HL-60 (cell line): Measurements from ENCODE around the gene SHISA8.

ENCODE experiments used
- DNase-seq, 2 experiments: peaks; one replicate each; pipeline ENCODE4 v3.0.0-alpha.2; 2010 to 2020; ENCODE audit warnings: low read depth in 1 of 2, low spot score in 1 of 2
- H3K27ac ChIP-seq: fragments of 250-450 bp; sonication (Bioruptor Pico); replicated peaks from 2 replicates; pipeline ENCODE4 v1.5.1; 2020; ENCODE audit warnings: mild to moderate bottlenecking, moderate library complexity
- H3K27me3 ChIP-seq: fragments of 250-450 bp; sonication (Bioruptor Pico); 2 replicates; pipeline ENCODE4 v1.5.1; 2021; ENCODE audit warnings: mild to moderate bottlenecking, moderate library complexity; ENCODE audit not compliant: insufficient read depth, poor library complexity, severe bottlenecking
- H3K4me3 ChIP-seq: replicated peaks from 2 replicates; pipeline ENCODE4 v1.5.1; 2011; ENCODE audit warnings: mild to moderate bottlenecking, control low read depth, low read length; ENCODE audit not compliant: insufficient read depth
- GABPA ChIP-seq: IDR thresholded peaks from 2 replicates; pipeline ENCODE4 v1.6.1; 2012; ENCODE audit warnings: low read depth
- POLR2AphosphoS5 ChIP-seq: IDR thresholded peaks from 2 replicates; pipeline ENCODE4 v1.6.1; 2012; ENCODE audit warnings: low read depth
- REST ChIP-seq: IDR thresholded peaks from 2 replicates; pipeline ENCODE4 v1.6.1; 2012; ENCODE audit warnings: low read depth; ENCODE audit not compliant: insufficient replicate concordance
- SPI1 ChIP-seq: IDR thresholded peaks from 2 replicates; pipeline ENCODE4 v1.6.1; 2012; ENCODE audit warnings: low read depth, mild to moderate bottlenecking, borderline replicate concordance
- TF ChIP-seq, protein P1 (sequence below): IDR thresholded peaks from one replicate; pipeline ENCODE4 v1.5.1; 2011; ENCODE audit warnings: low read length, control low read depth, inconsistent platforms; ENCODE audit not compliant: insufficient read depth

Gene SHISA8

DNA sequence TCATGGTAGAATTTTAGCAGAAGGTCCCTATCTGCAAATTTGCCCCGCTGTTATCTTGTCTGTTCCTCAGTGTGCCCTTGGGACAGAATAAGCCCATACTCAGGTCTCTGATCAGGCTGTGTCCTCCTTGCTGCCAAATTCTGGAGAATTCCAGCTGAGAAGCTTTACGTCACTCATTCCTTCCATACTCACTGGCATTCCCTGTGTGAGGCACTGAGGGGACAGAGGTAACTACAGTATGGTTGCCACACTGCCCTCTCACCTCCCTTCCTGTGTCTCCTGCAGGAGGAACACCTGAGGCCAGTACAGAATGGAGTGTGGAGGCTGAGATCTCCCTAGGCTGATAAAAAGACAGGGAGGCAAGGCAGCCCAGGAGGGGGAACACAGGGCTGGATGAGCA lies 31.5 kb downstream of the SHISA8 start:
- Histone ChIP-seq H3K4me3 (no peak overlapping the region), H3K27ac (no peak overlapping the region), H3K27me3 (no peaks in the 10 kb centered on the region)
- no peak for DNase-seq
- TF ChIP-seq, protein P1, sequence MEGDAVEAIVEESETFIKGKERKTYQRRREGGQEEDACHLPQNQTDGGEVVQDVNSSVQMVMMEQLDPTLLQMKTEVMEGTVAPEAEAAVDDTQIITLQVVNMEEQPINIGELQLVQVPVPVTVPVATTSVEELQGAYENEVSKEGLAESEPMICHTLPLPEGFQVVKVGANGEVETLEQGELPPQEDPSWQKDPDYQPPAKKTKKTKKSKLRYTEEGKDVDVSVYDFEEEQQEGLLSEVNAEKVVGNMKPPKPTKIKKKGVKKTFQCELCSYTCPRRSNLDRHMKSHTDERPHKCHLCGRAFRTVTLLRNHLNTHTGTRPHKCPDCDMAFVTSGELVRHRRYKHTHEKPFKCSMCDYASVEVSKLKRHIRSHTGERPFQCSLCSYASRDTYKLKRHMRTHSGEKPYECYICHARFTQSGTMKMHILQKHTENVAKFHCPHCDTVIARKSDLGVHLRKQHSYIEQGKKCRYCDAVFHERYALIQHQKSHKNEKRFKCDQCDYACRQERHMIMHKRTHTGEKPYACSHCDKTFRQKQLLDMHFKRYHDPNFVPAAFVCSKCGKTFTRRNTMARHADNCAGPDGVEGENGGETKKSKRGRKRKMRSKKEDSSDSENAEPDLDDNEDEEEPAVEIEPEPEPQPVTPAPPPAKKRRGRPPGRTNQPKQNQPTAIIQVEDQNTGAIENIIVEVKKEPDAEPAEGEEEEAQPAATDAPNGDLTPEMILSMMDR = no peak
- no peak for TF ChIP-seq SPI1
- TF ChIP-seq REST = no peak
- TF ChIP-seq POLR2AphosphoS5 = no peak; the same call in 1 of the 2 replicates

DNA sequence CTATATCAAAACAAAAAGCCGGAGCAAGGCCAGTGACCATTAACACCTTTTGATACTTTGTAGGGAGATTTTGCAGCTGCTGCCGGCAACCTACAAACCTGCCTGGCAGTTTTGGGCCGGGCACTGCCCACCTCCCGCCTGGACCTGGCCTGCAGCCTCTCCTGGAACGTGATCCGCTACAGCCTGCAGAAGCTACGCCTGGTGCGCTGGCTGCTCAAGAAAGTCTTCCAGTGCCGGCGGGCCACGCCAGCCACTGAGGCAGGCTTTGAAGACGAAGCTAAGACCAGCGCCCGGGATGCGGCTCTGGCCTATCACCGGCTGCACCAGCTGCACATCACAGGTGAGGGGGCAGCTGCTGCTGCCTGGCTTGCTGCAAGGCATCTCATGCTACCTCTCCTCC lies 34.2 kb downstream of the SHISA8 start:
- no peak for DNase-seq
- Histone ChIP-seq H3K4me3 (no peak overlapping the region), H3K27ac (no peak overlapping the region), H3K27me3 (no peaks in the 10 kb centered on the region)
- TF ChIP-seq GABPA (no peak), REST (no peak), POLR2AphosphoS5 (no peak), SPI1 (no peak)
- TF ChIP-seq, protein P1 = no peak

- Histone ChIP-seq H3K27ac (no peak overlapping the region), H3K27me3 (no peaks in the 10 kb centered on the region), H3K4me3 (no peak overlapping the region)
- TF ChIP-seq, protein P1 = no peak
- no peak for TF ChIP-seq POLR2AphosphoS5
- DNase-seq = no peak
Measured at GRCh38 chr22:41876675-41877074, 38.2 kb downstream of the SHISA8 start.

DNA sequence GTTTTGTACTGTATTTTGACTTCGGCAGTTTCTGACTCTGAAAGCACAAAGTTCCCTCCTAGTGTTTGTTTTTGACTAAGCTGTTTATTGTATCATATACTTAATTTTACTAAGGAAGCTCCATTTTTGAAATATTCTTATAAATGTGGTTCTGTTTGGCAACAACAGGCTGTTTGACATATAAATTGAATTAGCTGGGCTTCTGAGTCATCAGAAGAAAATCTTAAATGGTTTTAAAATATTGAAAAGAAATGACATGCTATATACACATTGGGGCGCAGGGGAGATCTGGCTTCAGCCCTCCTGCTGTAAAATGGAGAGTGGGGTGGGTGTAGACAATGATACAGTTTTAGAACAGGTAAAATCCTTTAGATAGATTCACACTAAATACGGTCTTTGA lies 38.6 kb downstream of the SHISA8 start:
- TF ChIP-seq GABPA (no peak), POLR2AphosphoS5 (no peak), SPI1 (no peak), REST (no peak)
- TF ChIP-seq, protein P1 = no peak
- no peak overlapping the region for H3K4me3 ChIP-seq
- DNase-seq = no peak
- no peaks in the 10 kb centered on the region for H3K27me3 ChIP-seq
- H3K27ac ChIP-seq = no peak overlapping the region
